Transverse colon (tissue), 4 donors: ENCODE results near the gene LRRC2.

Experiments used
- EP300 ChIP-seq: sonication (generic); formaldehyde crosslinking; IDR thresholded peaks from one replicate; pipeline ENCODE4 v1.6.1; 2017; ENCODE audit warnings: antibody characterized with exemption, low read depth
- POLR2A ChIP-seq: fragments of 450-650 bp; IDR thresholded peaks from one replicate; pipeline ENCODE4 v1.6.1; 2016; ENCODE audit warnings: antibody characterized with exemption, mild to moderate bottlenecking, moderate library complexity
- POLR2AphosphoS5 ChIP-seq, 3 donors: sonication (generic); formaldehyde crosslinking; IDR thresholded peaks; one replicate each; pipeline ENCODE4 v1.6.1; 2016; ENCODE audit warnings: antibody characterized with exemption in 3 of 3
- TF ChIP-seq, protein P1 (sequence below), 5 experiments: fragments of 200-600 bp in 3 of 5; fragments of 450-650 bp in 2 of 5; sonication (generic) in 3 of 5; IDR thresholded peaks; 1 replicate in 2 of 5; 2 replicates in 3 of 5; pipeline ENCODE4 v1.5.1; 2016 to 2017; ENCODE audit warnings: antibody characterized with exemption in 5 of 5, inconsistent platforms in 3 of 5, mild to moderate bottlenecking in 2 of 5, moderate library complexity in 1 of 5

- TF ChIP-seq POLR2AphosphoS5 (IDR thresholded peaks at IDR 0.05) (no peak), POLR2A (no peak), EP300 (no peak)
- TF ChIP-seq, protein P1, sequence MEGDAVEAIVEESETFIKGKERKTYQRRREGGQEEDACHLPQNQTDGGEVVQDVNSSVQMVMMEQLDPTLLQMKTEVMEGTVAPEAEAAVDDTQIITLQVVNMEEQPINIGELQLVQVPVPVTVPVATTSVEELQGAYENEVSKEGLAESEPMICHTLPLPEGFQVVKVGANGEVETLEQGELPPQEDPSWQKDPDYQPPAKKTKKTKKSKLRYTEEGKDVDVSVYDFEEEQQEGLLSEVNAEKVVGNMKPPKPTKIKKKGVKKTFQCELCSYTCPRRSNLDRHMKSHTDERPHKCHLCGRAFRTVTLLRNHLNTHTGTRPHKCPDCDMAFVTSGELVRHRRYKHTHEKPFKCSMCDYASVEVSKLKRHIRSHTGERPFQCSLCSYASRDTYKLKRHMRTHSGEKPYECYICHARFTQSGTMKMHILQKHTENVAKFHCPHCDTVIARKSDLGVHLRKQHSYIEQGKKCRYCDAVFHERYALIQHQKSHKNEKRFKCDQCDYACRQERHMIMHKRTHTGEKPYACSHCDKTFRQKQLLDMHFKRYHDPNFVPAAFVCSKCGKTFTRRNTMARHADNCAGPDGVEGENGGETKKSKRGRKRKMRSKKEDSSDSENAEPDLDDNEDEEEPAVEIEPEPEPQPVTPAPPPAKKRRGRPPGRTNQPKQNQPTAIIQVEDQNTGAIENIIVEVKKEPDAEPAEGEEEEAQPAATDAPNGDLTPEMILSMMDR (IDR thresholded peaks at IDR 0.05), result no peak
Measured at GRCh38 chr3:46537779-46538178, 28.3 kb downstream of the LRRC2 start.
